HG02610 (cell line): ENCODE measurements around the gene HDAC5.

ENCODE experiments used
- ATAC-seq: cut with Tn5 transposase; IDR thresholded peaks from one replicate; pipeline ENCODE4 v1.9.1; 2021; ENCODE audit warnings: mild to moderate bottlenecking, moderate library complexity; ENCODE audit not compliant: unreplicated experiment

HDAC5 gene

GRCh38 chr17:44091200-44091997 is 32.0 kb downstream of the HDAC5 start:
- ATAC-seq = no peak

GRCh38 chr17:44088254-44088653 is 35.2 kb downstream of the HDAC5 start:
- ATAC-seq = no peak

- no peak for ATAC-seq
Measured at GRCh38 chr17:44087319-44087718, 36.1 kb downstream of the HDAC5 start.

- no peak for ATAC-seq
Measured at GRCh38 chr17:44086364-44087311, 36.8 kb downstream of the HDAC5 start.

- ATAC-seq = no peak
Measured at GRCh38 chr17:44085908-44086307, 37.5 kb downstream of the HDAC5 start.

GRCh38 chr17:44084921-44085320 is 38.5 kb downstream of the HDAC5 start:
- ATAC-seq = no peak

- ATAC-seq = no peak
Measured at GRCh38 chr17:44084131-44084538, 39.3 kb downstream of the HDAC5 start.

GRCh38 chr17:44083250-44083849 is 40.1 kb downstream of the HDAC5 start:
- ATAC-seq = no peak

GRCh38 chr17:44082256-44082927 is 41.0 kb downstream of the HDAC5 start:
- no peak for ATAC-seq

GRCh38 chr17:44081681-44082080 is 41.8 kb downstream of the HDAC5 start:
- no peak for ATAC-seq

- ATAC-seq = no peak
Measured at GRCh38 chr17:44079877-44080821, 43.3 kb downstream of the HDAC5 start.

- ATAC-seq = no peak
Measured at GRCh38 chr17:44078412-44078811, 45.0 kb downstream of the HDAC5 start.

- ATAC-seq = no peak
Measured at GRCh38 chr17:44077595-44077909, 45.9 kb downstream of the HDAC5 start.

GRCh38 chr17:44076716-44077594 is 46.5 kb downstream of the HDAC5 start:
- no peak for ATAC-seq

- ATAC-seq = no peak
Measured at GRCh38 chr17:44075598-44076293, 47.7 kb downstream of the HDAC5 start.

GRCh38 chr17:44074911-44075285 is 48.5 kb downstream of the HDAC5 start:
- no peak for ATAC-seq

- ATAC-seq = no peak
Measured at GRCh38 chr17:44074231-44074910, 49.1 kb downstream of the HDAC5 start.

GRCh38 chr17:44071772-44072171 is 51.7 kb downstream of the HDAC5 start:
- no peak for ATAC-seq
